GM21619 (cell line): ENCODE results near the gene SLC29A1.
"Not testable (repeated sequence)": the region's sequence is repeated elsewhere in the genome, so short reads cannot be mapped to it uniquely, and the experiment has no call there.

ENCODE experiments used
- ATAC-seq: cut with Tn5 transposase; IDR thresholded peaks from one replicate; pipeline ENCODE4 v1.9.1; 2021; ENCODE audit not compliant: unreplicated experiment

The SLC29A1 gene

DNA sequence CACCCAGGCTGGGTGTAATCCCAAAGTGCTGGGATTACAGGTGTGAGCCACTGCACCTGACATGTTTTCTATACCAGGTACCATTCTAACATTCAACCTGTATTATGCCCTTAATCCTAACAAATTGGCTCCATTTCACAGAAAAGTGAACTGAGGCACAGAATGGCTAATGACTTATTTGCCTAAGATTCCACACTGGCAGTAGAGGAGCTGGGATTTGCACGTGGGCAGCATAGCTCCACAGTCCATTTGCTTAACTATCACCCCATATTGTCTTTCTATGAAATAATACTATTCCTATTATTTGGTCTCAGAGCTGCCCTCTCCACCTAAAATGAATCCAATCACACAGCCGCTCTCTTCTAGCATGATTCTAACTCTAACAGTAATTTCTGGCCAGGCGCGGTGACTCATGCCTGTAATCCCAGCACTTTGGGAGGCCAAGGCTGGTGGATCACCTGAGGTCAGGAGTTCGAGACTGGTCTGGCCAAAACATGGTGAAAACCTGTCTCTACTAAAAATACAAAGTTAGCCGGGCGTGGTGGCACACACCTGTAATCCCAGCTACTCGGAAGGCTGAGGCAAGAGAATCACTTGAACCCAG is 30.0 kb upstream of the SLC29A1 start:
- ATAC-seq: no peak

- ATAC-seq: no peak
Observed at GRCh38 chr6:44194326-44194725, 29.1 kb upstream of the SLC29A1 start.

- ATAC-seq: not testable (repeated sequence)
Observed at GRCh38 chr6:44196351-44196750, 27.0 kb upstream of the SLC29A1 start.

- no peak for ATAC-seq
Observed at GRCh38 chr6:44198684-44199083, 24.7 kb upstream of the SLC29A1 start.

- ATAC-seq: no peak
Observed at GRCh38 chr6:44199883-44200282, 23.5 kb upstream of the SLC29A1 start.

DNA sequence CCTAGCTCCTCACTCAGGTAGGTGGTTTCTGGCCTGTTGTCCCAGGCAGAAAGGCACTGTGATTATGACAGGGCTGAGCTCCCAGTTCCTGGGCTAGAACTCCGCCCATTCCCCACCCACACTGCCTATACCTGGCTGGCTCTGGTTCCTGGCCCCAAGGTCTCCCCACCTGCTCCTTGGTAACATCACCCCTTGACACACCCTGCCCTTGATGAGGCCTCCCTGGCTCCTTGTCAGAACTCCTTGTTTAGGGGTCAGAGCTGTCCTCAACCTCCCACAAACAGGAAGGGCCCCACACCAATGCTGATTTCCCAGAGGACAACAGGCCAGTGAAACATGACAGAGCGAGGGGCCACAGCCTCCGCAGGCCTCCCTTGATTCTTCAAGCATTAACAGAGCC is 22.2 kb upstream of the SLC29A1 start:
- no peak for ATAC-seq

DNA sequence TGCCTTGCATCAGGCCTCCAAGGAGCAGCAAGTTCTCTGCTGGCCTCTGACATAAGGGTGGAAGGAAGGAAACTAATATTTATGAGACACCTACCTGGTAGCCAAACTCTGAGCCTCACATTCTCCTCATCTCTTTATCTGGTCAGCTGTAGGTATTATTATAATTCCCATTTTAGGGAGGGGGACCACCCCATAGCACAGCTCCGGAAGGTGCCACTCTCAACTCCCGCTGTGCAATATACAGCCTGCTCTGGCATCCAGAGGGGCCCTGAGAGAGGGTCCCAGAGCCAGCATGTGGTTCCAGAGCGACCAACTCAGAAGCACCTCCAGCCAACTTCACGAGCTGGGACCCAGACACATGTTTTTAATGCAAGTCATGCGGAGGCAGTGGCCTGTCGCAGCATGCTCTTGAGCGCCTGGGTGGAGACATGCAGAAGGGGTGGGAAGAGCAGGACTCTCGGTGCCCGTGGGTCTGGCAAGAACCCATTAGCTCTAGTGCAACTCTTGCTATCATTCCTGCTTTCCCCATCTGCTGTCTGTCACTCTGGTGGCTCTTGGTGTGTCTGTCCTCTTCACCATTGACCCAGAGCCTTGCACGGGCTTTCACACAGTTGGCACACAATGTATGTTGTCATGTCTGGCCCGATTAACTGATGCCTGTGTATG is 21.6 kb upstream of the SLC29A1 start:
- no peak for ATAC-seq

DNA sequence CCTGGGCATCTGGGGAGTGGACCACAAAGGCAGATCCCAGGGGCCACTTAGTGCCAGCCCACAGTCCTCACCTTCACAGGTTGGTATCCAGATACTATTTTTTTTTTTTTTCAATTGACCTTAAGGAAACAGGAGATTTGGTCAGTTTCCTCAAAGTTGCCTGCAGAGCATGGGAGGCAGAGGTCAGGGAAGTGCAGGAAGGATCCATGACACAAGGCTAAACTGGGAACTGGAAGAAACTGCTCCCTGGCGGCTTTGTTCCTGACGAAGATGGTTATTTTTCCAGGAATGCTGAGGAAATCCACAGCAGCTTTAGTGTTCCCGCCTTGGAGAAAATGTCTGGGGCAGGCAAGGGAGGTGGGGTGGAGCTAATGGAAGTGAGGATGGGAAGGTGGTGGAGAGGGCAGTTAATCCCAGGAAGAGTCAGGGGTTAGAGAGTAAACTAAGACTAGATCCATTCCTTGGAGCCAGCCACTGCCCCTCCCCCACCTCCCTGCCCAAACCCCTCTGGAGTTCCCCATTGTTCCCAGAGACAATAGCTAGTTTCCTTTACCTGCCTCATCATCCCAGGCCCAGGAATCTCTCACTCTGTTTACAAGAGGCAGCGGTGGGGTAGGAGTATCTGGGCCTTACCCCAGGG is 20.9 kb upstream of the SLC29A1 start:
- no peak for ATAC-seq

DNA sequence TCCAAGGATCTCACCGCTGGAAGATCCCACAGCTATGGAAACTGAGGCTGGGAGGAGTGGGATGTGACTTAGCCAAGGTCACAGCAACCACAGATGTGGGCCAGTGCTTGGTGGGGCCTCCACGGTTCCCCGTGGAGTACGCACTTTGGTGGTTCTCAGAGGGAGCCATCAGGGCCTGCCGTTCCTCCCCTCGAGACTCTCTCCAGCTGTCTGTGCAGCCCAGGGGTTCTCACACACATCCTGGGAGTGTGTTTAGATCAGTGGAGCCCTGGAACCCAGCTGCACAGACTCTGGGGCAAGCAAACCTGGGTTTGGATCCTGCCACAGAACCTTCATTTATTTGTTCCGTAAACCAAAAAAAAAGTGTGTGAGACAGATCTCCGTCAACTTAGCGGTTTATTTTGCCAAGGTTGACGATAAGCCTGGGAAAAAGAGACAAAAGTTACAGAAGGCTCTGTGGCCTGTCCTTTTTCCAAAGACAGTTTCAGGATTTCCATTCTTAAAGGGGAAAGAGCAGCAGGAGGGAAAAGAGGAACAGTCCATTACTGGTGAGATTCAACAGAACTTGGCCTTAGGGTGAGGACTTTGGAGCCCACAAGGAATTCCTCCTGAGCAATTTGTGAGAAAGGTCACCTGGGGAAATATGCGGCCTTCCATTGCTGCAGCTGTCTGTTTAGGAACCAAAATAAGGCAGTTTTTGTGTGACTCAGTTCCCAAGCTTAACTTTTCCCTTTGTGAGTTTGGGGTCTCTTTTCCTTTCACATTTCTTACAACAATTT is 20.2 kb upstream of the SLC29A1 start:
- no peak for ATAC-seq

- ATAC-seq: no peak
Observed at GRCh38 chr6:44203955-44204354, 19.4 kb upstream of the SLC29A1 start.

- no peak for ATAC-seq
Observed at GRCh38 chr6:44207966-44208365, 15.4 kb upstream of the SLC29A1 start.

DNA sequence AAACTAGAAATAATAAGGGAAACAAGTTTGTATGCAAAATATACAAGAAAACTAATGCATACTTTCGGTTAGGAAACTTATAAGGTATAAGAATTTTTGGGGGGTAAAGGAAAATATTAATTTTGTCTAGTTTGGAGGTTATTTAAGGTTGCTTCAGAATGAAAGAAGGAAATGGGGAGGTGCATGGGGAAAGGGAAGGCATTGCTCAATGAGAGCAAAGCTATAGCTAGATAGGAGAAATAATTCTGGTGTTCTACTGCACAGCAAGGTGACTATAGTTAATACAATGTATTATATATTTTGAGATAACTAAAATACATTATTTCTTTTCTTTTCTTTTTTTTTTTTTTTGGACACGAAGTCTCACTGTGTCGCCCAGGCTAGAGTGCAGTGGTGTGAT is 12.1 kb upstream of the SLC29A1 start:
- ATAC-seq: no peak

- ATAC-seq: no peak
Observed at GRCh38 chr6:44214307-44214706, 9.1 kb upstream of the SLC29A1 start.

DNA sequence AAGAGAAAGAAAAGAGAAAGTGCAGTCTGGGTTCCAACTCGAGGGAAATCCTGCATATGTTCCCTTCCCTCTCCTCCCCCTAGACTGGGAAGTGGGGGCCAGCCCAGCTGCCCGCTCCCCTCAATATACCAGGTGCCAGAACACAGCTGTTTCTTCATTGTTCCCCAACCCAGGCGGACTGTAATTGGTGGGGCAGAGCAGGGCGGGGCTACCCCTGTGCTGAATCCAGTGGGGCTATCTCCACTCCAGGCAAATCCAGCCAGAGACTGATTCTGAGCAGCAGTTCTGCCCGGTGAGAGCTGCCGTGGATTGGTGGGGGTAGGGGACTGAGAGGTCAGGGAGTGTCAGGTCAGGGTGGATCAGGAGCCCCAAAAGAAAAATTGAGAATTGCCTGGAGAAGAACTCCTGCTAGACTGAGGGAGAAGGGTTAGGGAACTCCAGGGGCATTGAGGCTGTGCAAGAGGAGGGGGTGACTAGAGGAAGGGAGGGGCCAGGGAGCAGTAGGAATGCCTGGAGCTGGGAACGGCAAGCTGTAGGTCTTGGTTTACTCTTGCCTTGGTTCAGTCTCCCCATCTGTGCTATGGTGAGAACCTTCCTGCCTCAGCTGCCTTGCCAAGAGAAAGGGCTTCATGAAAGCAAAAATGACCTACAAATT is 6.6 kb upstream of the SLC29A1 start, which contains the start of gene MYMX:
Gene MYMX, plus strand, starts transcription at position 250 of the 655 bp plus-strand sequence. CDS start 546 bp downstream, outside the sequence.
- ATAC-seq: no peak

DNA sequence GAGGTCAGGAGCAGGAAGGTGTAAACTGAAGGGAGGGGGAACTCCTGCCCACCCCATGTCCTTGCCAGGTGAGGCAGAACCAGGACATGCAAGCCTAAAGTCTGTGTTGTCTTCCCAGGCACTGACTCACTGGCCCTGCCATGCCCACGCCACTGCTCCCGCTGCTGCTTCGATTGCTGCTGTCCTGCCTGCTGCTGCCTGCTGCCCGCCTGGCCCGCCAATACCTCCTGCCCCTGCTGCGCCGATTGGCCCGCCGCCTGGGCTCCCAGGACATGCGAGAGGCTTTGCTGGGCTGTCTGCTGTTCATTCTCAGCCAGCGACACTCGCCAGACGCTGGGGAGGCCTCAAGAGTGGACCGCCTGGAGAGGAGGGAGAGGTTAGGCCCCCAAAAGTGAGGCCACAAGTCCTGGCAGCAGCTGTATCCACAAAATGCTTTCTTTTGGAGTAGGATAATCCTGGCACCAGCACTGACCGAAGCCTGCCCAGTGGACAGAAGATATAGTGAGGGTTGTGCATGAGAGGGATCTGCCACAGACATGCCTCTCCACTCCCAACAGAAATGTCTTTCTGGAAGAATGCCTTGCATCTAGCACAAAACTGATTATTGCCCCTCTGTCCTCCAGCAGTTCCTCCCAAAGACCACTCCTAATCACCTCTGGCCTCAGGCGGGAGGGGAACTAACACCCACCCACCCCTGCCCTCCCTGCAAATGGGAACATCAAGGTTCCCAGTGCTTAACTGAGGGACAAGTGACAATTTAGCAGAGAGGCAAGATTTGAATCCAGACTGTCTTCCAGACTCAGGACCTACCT is 5.9 kb upstream of the SLC29A1 start:
- ATAC-seq: no peak

GRCh38 chr6:44219053-44219814 is 4.2 kb upstream of the SLC29A1 start:
- ATAC-seq: peak; percentile 50

DNA sequence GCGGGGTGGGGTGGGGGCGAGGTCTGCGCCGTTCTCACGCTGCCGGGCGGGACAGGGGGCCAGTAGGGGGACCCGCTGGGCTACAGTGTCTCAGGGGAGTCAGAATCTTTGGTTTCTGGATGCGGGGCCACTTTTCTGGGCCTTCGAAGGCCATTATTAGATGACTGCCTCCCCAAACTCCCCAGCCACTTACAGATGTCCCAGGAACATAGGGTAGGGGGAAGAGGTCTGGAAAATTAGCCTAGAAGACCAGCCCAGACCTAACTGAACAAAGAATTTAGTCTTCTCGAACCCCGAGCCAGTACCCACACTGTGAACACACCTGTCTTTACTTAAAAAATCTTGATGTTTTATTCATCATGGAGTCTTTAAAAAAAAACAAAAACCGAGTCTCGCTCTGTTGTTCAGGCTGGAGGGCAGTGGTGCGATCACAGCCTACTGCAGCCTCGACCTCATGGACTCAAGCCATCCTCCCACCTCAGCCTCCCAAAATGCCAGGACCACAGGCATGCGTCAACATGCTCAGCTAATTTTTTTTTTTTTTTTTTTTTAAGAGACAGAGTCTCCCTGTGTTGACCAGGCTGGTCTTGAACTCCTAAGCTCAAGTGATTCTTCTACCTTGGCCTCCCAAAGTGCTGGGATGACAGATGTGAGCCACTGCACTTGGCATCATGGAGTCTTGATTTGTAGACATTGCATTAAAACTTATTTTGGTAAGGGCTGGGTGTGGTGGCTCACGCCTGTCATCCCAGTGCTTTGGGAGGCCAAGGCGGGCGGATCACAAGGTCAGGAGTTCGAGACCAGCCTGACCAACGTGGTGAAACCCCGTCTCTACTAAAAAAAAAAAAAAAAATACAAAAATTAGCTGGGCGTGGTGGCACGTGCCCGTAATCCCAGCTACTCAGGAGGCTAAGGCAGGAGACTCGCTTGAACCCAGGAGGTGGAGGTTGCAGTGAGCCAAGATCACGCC is 3.3 kb upstream of the SLC29A1 start:
- ATAC-seq: no peak

DNA sequence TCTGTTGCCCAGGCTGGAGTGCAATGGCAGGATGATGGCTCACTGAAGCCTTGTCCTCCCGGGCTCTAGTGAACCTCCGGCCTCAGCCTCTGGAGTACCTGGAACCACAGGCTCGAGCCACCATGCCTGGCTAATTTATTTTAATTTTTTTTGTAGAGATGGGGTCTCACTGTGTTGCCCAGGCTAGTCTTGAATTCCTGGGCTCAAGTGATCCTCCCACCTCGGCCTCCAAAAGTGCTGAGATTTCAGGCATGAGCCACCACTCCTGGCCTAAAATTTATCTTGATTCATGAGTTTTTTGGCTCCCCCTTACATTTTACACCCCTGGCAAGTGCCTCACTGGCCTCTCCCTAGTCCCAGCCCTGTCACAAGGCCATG is 2.5 kb upstream of the SLC29A1 start:
- no peak for ATAC-seq
